HepG2 (cell line): ENCODE results near the gene PTCD3. TPM values are rescaled to one million over a fixed set of nuclear protein-coding genes. Genes with fewer than 3 reads are reported as not detected.

ENCODE experiments used
- ATAC-seq: fragments of 200-7000 bp; cut with Tn5 transposase; 3 replicates; pipeline ENCODE4 v1.9.1; 2020; ENCODE audit warnings: mild to moderate bottlenecking, moderate library complexity
- BruUV-seq: library from RNA; stranded (reverse); fragments of 400-500 nt; replicated peaks from 2 replicates; lab custom pipeline; 2021; lab: Mats Ljungman, UMichigan
- CTCF ChIA-PET: fragments of 300-600 bp; formaldehyde crosslinking; extraction: SDS; loops from one replicate; lab custom pipeline; 2021; ENCODE audit warnings: low total read pairs, inconsistent platforms, low intra/inter-chr PET ratio; lab: Yijun Ruan, JAX
- POLR2A ChIA-PET: fragments of 350-600 bp; sonication (Branson Sonifier 250); formaldehyde crosslinking; loops from one replicate; lab custom pipeline; 2020; ENCODE audit warnings: antibody characterized with exemption, inconsistent platforms; lab: Yijun Ruan, JAX
- DNase-seq: peaks from one replicate; pipeline ENCODE4 v3.0.0-alpha.2; 2015; ENCODE audit warnings: low spot score
- FAIRE-seq: peaks from 3 replicates; lab custom pipeline; 2011; peaks lifted over from hg19 to GRCh38; lab: Jason Lieb, UNC
- H2AFZ ChIP-seq: one replicate; pipeline ENCODE4 v1.6.1; 2011; ENCODE audit warnings: low read length, inconsistent platforms
- H3K27ac ChIP-seq: fragments of 300-600 bp; 3 replicates; pipeline ENCODE4 v1.8.0; 2011; ENCODE audit warnings: mixed run types, mild to moderate bottlenecking, mixed read lengths, low read length, inconsistent platforms; ENCODE audit not compliant: insufficient read depth; ENCODE audit errors: extremely low read length
- H3K27me3 ChIP-seq, 2 experiments: fragments of 200-600 bp in 1 of 2; 2 replicates in 1 of 2; 3 replicates in 1 of 2; pipeline versions ENCODE4 v1.6.0 to v1.8.0; 2011; ENCODE audit warnings: low read length in 2 of 2, mild to moderate bottlenecking in 2 of 2, moderate library complexity in 2 of 2, inconsistent platforms in 1 of 2; ENCODE audit not compliant: insufficient read depth in 2 of 2, control insufficient read depth in 1 of 2
- H3K36me3 ChIP-seq, 2 experiments: fragments of 200-600 bp in 1 of 2; replicated peaks in 1 of 2; 2 replicates in 1 of 2; 3 replicates in 1 of 2; pipeline versions ENCODE4 v1.5.1 to v1.8.0; 2011; ENCODE audit warnings: low read length in 2 of 2, inconsistent platforms in 1 of 2; ENCODE audit not compliant: insufficient read depth in 2 of 2, control insufficient read depth in 1 of 2
- H3K4me1 ChIP-seq: 2 replicates; pipeline ENCODE4 v1.5.1; 2012; ENCODE audit warnings: low read length, inconsistent platforms; ENCODE audit not compliant: insufficient read depth
- H3K4me2 ChIP-seq: 2 replicates; pipeline ENCODE4 v1.6.0; 2011; ENCODE audit warnings: low read depth, low read length, inconsistent platforms
- H3K4me3 ChIP-seq, 3 experiments: fragments of 200-600 bp in 1 of 3; sonication (generic), shearing (Covaris generic) in 1 of 3; replicated peaks in 1 of 3; 2 replicates each; pipeline ENCODE4 v1.5.1; 2011 to 2016; ENCODE audit warnings: low read length in 3 of 3, inconsistent platforms in 2 of 3, low read depth in 2 of 3, mild to moderate bottlenecking in 2 of 3, control low read depth in 1 of 3, mixed read lengths in 1 of 3; ENCODE audit not compliant: insufficient read depth in 1 of 3
- H3K79me2 ChIP-seq: one replicate; pipeline ENCODE4 v1.6.1; 2011; ENCODE audit warnings: low read length, inconsistent platforms; ENCODE audit not compliant: insufficient read depth
- H3K9ac ChIP-seq: 2 replicates; pipeline ENCODE4 v1.6.0; 2011; ENCODE audit warnings: mild to moderate bottlenecking, low read depth, low read length, inconsistent platforms; ENCODE audit not compliant: insufficient read depth
- H3K9me3 ChIP-seq: 2 replicates; pipeline ENCODE4 v1.5.1; 2012; ENCODE audit warnings: mild to moderate bottlenecking, low read length
- H4K20me1 ChIP-seq: 2 replicates; pipeline ENCODE4 v1.6.0; 2011; ENCODE audit warnings: inconsistent platforms, mild to moderate bottlenecking, low read length, moderate library complexity; ENCODE audit not compliant: insufficient read depth
- AHR ChIP-seq: IDR thresholded peaks from 2 replicates; pipeline ENCODE4 v1.6.1; 2018; ENCODE audit warnings: missing genetic modification reagents, missing compliant biosample characterization
- CENPT ChIP-seq: sonication (generic); formaldehyde crosslinking; IDR thresholded peaks from 2 replicates; pipeline ENCODE4 v1.8.0; 2022; ENCODE audit warnings: low read depth, mild to moderate bottlenecking, moderate library complexity, missing genetic modification reagents
- CHCHD3 ChIP-seq: sonication (generic); formaldehyde crosslinking; IDR thresholded peaks from 2 replicates; pipeline ENCODE4 v1.8.0; 2022; ENCODE audit warnings: mild to moderate bottlenecking, missing genetic modification reagents, moderate library complexity
- E2F5 ChIP-seq: sonication (generic); formaldehyde crosslinking; conservative IDR thresholded peaks from 2 replicates; pipeline ENCODE4 v1.4.0; 2020; ENCODE audit warnings: missing genetic modification reagents
- EZH2 ChIP-seq: conservative IDR thresholded peaks from 2 replicates; pipeline ENCODE4 v1.6.1; 2012; ENCODE audit warnings: mild to moderate bottlenecking, low read depth, low read length, moderate library complexity
- GATAD2A ChIP-seq: IDR thresholded peaks from 2 replicates; pipeline ENCODE4 v1.6.1; 2016
- HDAC2 ChIP-seq: sonication (generic); formaldehyde crosslinking; IDR thresholded peaks from 2 replicates; pipeline ENCODE4 v1.4.0; 2020; ENCODE audit warnings: missing genetic modification reagents
- KMT2A ChIP-seq: sonication (generic); formaldehyde crosslinking; IDR thresholded peaks from 2 replicates; pipeline ENCODE4 v1.4.0; 2020; ENCODE audit warnings: missing genetic modification reagents
- NFE2 ChIP-seq: sonication (generic); formaldehyde crosslinking; IDR thresholded peaks from 2 replicates; pipeline ENCODE4 v1.4.0; 2020; ENCODE audit warnings: missing genetic modification reagents
- NFE2L2 ChIP-seq: fragments of 150-350 bp; IDR thresholded peaks from 2 replicates; pipeline ENCODE4 v1.6.1; 2014; ENCODE audit warnings: low read length
- TFDP1 ChIP-seq: IDR thresholded peaks from 2 replicates; pipeline ENCODE4 v1.6.1; 2016; ENCODE audit warnings: missing compliant biosample characterization, missing genetic modification reagents, borderline replicate concordance
- ZFX ChIP-seq: sonication (generic); formaldehyde crosslinking; IDR thresholded peaks from 2 replicates; pipeline ENCODE4 v1.4.0; 2020; ENCODE audit warnings: mild to moderate bottlenecking, low read depth, missing genetic modification reagents, moderate library complexity
- ZNF101 ChIP-seq: sonication (generic); formaldehyde crosslinking; IDR thresholded peaks from 2 replicates; pipeline ENCODE4 v1.4.0; 2020; ENCODE audit warnings: mild to moderate bottlenecking, low read depth, missing genetic modification reagents, borderline replicate concordance
- ZNF484 ChIP-seq: sonication (generic); formaldehyde crosslinking; IDR thresholded peaks from 2 replicates; pipeline ENCODE4 v1.5.1; 2020; ENCODE audit warnings: mild to moderate bottlenecking, low read depth, missing genetic modification reagents, borderline replicate concordance
- ZNF589 ChIP-seq: sonication (generic); formaldehyde crosslinking; conservative IDR thresholded peaks from 2 replicates; pipeline ENCODE4 v1.8.0; 2022; ENCODE audit warnings: mild to moderate bottlenecking, moderate library complexity, missing genetic modification reagents
- ZNF674 ChIP-seq: sonication (generic); formaldehyde crosslinking; IDR thresholded peaks from 2 replicates; pipeline ENCODE4 v1.5.0; 2020; ENCODE audit warnings: low read depth, mild to moderate bottlenecking, missing genetic modification reagents
- ZNF776 ChIP-seq: sonication (generic); formaldehyde crosslinking; IDR thresholded peaks from 2 replicates; pipeline ENCODE4 v1.4.0; 2020; ENCODE audit warnings: mild to moderate bottlenecking, missing genetic modification reagents
- ZSCAN21 ChIP-seq: sonication (generic); formaldehyde crosslinking; IDR thresholded peaks from 2 replicates; pipeline ENCODE4 v1.8.0; 2022; ENCODE audit warnings: mild to moderate bottlenecking, missing genetic modification reagents, moderate library complexity, borderline replicate concordance
- WGBS: methylation state at CpG from one replicate; pipeline ENCODE4 v1.1.6; 2017; ENCODE audit warnings: low lambda C conversion rate; 5-methylcytosine and 5-hydroxymethylcytosine counted together
- in situ Hi-C: cut with HindIII; loops from 2 replicates; pipeline ENCODE4 v1.10.0; 2017; ENCODE audit warnings: low pct_unique_long_range_greater_than_20kb; ENCODE audit not compliant: extremely low pct_ligation_motif_present
- intact Hi-C: fragments of 100-400 bp; cut with micrococcal nuclease; formaldehyde crosslinking; loops from one replicate; pipeline ENCODE4 v1.10.0; 2022; ENCODE audit not compliant: unreplicated experiment
- polyA plus RNA-seq, 8 experiments: library from polyadenylated mRNA; depleted of rRNA in 3 of 8; stranded (reverse) in 7 of 8; unstranded in 1 of 8; fragments of >200 nt; fragmentation: Illumina TruSeq in 4 of 8; extraction: Trizol in 4 of 8; gene quantifications; 2 replicates each; pipeline versions ENCODE4 v1.2.1 to v1.2.3, GENCODE V29; 2011 to 2016; ENCODE audit warnings: low read depth in 4 of 8, missing spikeins in 1 of 8, mixed read lengths in 1 of 8; ENCODE audit not compliant: insufficient read depth in 1 of 8
- total RNA-seq, 5 experiments: library from RNA; depleted of rRNA; stranded (reverse); fragments of >200 nt; fragmentation: Illumina TruSeq; extraction: Trizol; gene quantifications; 2 replicates each; pipeline ENCODE4 v1.2.3, GENCODE V29; 2016; ENCODE audit warnings: low read depth in 1 of 5

The PTCD3 gene
- total and polyA plus RNA-seq, 2 of the 13 experiments (the other 11 are each of a cell fraction or from before 2014, with no cell fraction given): 124 to 309 TPM

DNA sequence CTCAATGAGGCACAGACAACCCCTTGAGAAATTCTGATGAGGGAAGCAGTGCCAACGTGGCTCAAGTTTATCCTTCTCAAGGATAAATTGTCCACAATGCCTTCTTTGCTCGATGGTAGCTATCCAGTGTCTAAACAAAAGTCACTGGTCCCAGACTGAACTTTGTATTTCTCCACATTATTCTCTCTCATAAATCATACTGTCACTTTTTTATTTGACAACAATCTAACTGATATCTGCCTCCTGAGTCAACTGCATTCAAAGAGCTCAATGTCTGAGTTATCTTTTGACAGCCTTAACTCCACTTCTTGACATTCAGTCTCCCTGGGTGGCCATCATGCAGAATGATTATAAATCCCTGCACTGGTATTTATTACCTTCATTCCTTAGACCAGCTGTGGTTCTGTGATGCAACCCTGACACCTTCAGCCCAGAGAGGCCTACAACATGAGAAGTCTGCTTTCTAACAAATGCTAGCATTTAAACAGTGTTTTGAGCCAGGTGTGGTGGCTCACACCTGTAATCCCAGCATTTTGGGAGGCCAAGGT is 51.0 kb downstream of the PTCD3 start:
- no peak for DNase-seq
- no peak overlapping the region for H3K4me2 ChIP-seq
- H3K4me3 ChIP-seq: no peak overlapping the region
- TF ChIP-seq E2F5 (CRISPR knock-in tag): no peak
- no peak for TF ChIP-seq EZH2
- TF ChIP-seq NFE2L2: no peak
- no peak for TF ChIP-seq ZSCAN21 (CRISPR knock-in tag)
- no peak for TF ChIP-seq CHCHD3 (CRISPR knock-in tag)
- TF ChIP-seq KMT2A (CRISPR knock-in tag): no peak
- no peak for TF ChIP-seq ZNF776
- no peak for TF ChIP-seq ZNF589
- TF ChIP-seq ZFX: no peak
- TF ChIP-seq NFE2 (CRISPR knock-in tag): no peak
- no peak for TF ChIP-seq TFDP1 (CRISPR knock-in tag)
- no peak for TF ChIP-seq GATAD2A
- TF ChIP-seq ZNF674 (CRISPR knock-in tag): no peak
- TF ChIP-seq ZNF484 (CRISPR knock-in tag): no peak
- TF ChIP-seq CENPT (CRISPR knock-in tag): no peak
- no peak for TF ChIP-seq ZNF101 (CRISPR knock-in tag)
- no peak for TF ChIP-seq HDAC2 (CRISPR knock-in tag)
- no peak for TF ChIP-seq AHR (CRISPR knock-in tag)
- no peaks in the 10 kb centered on the region for H3K79me2 ChIP-seq
- H2AFZ ChIP-seq: no peak overlapping the region
- H3K27ac ChIP-seq: no peak overlapping the region
- WGBS: 90% methylated on average over 2 of the region's 2 CpGs
- H3K4me1 ChIP-seq: no peaks in the 10 kb centered on the region
- ChIA-PET CTCF (no interaction called here), POLR2A (no interaction called here)
- no peak for FAIRE-seq
- no peak for ATAC-seq
- H3K27me3 ChIP-seq: no peaks in the 10 kb centered on the region
- intact Hi-C loops (no loop called here), in situ Hi-C loops (no loop called here)
- no peak overlapping the region for H3K9ac ChIP-seq
- H3K36me3 ChIP-seq: peaks cover 30 to 72% of the 10 kb centered on the region in 2 experiments
- no peaks in the 10 kb centered on the region for H3K9me3 ChIP-seq
- no TSS peak for BruUV-seq
- no peaks in the 10 kb centered on the region for H4K20me1 ChIP-seq
